Esophagus squamous epithelium (tissue), 5 donors: ENCODE data around the gene SVIL. TPM values are rescaled to one million over a fixed set of nuclear protein-coding genes. Genes with fewer than 3 reads are reported as not detected.
"Not testable (repeated sequence)": the region's sequence is repeated elsewhere in the genome, so short reads cannot be mapped to it uniquely, and the experiment has no call there.

Source experiments
- DNase-seq: peaks from one replicate; lab custom pipeline; 2025; lab: John Stamatoyannopoulos, UW
- H3K27ac ChIP-seq, 4 donors: fragments of 200-600 bp; sonication (generic); one replicate each; pipeline ENCODE4 v1.5.1; 2016 to 2019; ENCODE audit warnings: mild to moderate bottlenecking in 1 of 4
- H3K27me3 ChIP-seq, 4 donors: fragments of 200-600 bp; sonication (generic); 1 replicate in 3 of 4; 2 replicates in 1 of 4; pipeline versions ENCODE4 v1.5.1 to v1.6.0; 2017 to 2021; ENCODE audit warnings: antibody characterized with exemption in 1 of 4
- H3K36me3 ChIP-seq, 3 donors: fragments of 200-600 bp; sonication (generic); one replicate each; pipeline ENCODE4 v1.5.1; 2016 to 2019
- H3K4me1 ChIP-seq, 3 donors: fragments of 200-600 bp; sonication (generic); one replicate each; pipeline ENCODE4 v1.5.1; 2017 to 2019
- H3K4me3 ChIP-seq, 4 donors: fragments of 200-600 bp; sonication (generic); 1 replicate in 3 of 4; 2 replicates in 1 of 4; pipeline ENCODE4 v1.5.1; 2016 to 2019; ENCODE audit warnings: mild to moderate bottlenecking in 2 of 4, moderate library complexity in 1 of 4
- H3K9me3 ChIP-seq, 3 donors: fragments of 200-600 bp; sonication (generic); one replicate each; pipeline ENCODE4 v1.5.1; 2016 to 2019
- POLR2A ChIP-seq, 4 donors: fragments of 450-650 bp; IDR thresholded peaks; one replicate each; pipeline ENCODE4 v1.6.1; 2017; ENCODE audit warnings: antibody characterized with exemption in 4 of 4, mild to moderate bottlenecking in 4 of 4, moderate library complexity in 3 of 4
- WGBS, 2 donors: methylation state at CpG; one replicate each; pipeline ENCODE4 v1.1.5; 2018; 5-methylcytosine and 5-hydroxymethylcytosine counted together
- intact Hi-C: fragments of 100-400 bp; cut with DNase I; formaldehyde crosslinking; loops from one replicate; pipeline ENCODE4 v1.15.0; 2022
- total RNA-seq, 4 donors: library from RNA; depleted of rRNA; stranded (reverse); fragments of >200 nt; gene quantifications; one replicate each; pipeline ENCODE4 v1.1.0, GENCODE V29; 2016
- TF ChIP-seq, protein P1 (sequence below), 6 experiments: fragments of 450-650 bp in 4 of 6; fragments of 200-600 bp in 2 of 6; sonication (generic) in 2 of 6; IDR thresholded peaks; one replicate each; pipeline ENCODE4 v1.5.1; 2016 to 2019; ENCODE audit warnings: antibody characterized with exemption in 6 of 6, mild to moderate bottlenecking in 4 of 6, moderate library complexity in 4 of 6
- donor health status: DM: yes; HTN: yes; CAD: no.

SVIL gene
- total RNA-seq, 4 donors from 2014 or later = 71.1 to 227 (median 147) TPM

DNA sequence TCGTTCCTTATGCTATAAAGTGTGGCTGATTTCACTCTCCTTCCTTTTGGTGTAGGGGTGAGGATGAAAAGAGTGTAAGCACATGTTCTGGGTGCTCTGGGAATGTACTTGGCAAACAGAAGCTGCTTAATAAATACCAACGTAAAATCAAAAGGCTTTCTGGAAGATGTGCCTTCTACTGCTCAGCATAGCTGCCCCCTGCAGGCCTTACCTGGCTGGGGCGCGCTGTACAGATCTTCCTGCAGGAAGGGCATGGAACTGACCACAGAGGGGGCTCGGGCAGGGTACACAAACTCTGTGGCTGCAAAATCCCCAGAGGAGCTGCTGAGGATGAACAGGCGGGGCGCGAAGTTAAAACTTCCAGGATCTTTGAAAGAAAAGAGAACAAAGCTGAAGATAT lies 169.4 kb downstream of the SVIL start:
- peaks cover 38 to 100% (median 47%) of the 10 kb centered on the region in 3 donors for H3K36me3 ChIP-seq
- H3K9me3 ChIP-seq = no peaks in the 10 kb centered on the region

DNA sequence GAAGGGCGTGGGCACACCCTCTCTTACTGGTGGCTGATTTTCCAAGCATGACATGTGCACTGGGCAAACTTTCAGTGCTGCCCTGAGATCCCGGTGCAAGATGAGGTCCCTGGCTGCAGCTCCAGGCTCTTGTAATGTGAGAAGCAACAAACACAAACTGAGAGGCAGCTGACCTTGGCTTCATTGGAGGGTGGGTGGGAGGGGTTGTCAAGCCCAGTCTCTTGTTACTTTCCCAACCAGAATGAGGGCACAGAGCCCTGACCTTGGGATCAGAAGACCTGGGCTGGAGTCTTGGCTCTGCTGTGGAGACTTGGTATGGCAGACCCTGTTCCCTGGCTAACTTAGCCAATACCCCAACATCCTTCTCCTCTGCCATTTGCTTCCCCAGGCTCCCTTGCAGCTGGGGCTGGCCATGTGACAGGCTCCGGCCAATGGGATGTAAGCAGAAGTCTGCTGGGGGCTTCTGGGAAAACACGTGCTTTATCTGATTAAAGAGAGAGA lies 170.1 kb downstream of the SVIL start:
- 83 to 94% methylated on average over 2 to 3 of the region's 4 CpGs for WGBS, 2 donors
- H3K4me1 ChIP-seq, H3K27me3 ChIP-seq, H3K4me3 ChIP-seq, H3K9me3 ChIP-seq, intact Hi-C loops, H3K27ac ChIP-seq, DNase-seq: not testable (repeated sequence)
- H3K36me3 ChIP-seq = peaks cover 37 to 100% (median 40%) of the 10 kb centered on the region in 3 donors

More for the DNA sequence above, 169.4 kb downstream of the SVIL start:
- Histone ChIP-seq H3K4me1 (no peaks in the 10 kb centered on the region), H3K27ac (no peak overlapping the region), H3K27me3 (no peaks in the 10 kb centered on the region), H3K4me3 (no peak overlapping the region)
- DNase-seq = no peak
- intact Hi-C loops = no loop called here
- 88 to 94% methylated on average over 6 to 8 of the region's 8 CpGs for WGBS, 2 donors
- TF ChIP-seq, protein P1, sequence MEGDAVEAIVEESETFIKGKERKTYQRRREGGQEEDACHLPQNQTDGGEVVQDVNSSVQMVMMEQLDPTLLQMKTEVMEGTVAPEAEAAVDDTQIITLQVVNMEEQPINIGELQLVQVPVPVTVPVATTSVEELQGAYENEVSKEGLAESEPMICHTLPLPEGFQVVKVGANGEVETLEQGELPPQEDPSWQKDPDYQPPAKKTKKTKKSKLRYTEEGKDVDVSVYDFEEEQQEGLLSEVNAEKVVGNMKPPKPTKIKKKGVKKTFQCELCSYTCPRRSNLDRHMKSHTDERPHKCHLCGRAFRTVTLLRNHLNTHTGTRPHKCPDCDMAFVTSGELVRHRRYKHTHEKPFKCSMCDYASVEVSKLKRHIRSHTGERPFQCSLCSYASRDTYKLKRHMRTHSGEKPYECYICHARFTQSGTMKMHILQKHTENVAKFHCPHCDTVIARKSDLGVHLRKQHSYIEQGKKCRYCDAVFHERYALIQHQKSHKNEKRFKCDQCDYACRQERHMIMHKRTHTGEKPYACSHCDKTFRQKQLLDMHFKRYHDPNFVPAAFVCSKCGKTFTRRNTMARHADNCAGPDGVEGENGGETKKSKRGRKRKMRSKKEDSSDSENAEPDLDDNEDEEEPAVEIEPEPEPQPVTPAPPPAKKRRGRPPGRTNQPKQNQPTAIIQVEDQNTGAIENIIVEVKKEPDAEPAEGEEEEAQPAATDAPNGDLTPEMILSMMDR (IDR thresholded peaks at IDR 0.05) = peak in 1 of 6 experiments; percentile 14
- TF ChIP-seq POLR2A (IDR thresholded peaks at IDR 0.05) = no peak

DNA sequence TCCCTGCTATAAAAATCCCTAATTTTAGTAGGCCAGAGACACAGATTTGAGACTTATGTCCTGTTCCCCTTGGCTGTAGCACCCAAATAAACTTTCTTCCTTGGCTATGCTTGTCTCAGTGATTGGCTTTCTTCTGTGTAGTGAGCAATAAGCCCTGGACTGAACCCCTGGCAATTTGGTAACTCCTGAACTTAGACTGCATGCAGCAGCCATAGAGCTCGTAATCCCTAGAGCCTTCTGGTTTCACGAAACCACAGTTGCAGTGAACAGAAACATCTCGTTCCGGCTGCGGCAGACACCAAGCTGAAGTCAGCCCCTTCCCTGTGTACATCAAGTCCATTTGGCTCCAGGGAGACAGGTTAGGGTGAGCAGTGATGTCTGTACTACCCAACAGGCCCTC lies 173.7 kb downstream of the SVIL start:
- Histone ChIP-seq H3K4me3 (no peak overlapping the region), H3K4me1 (no peaks in the 10 kb centered on the region), H3K9me3 (no peaks in the 10 kb centered on the region), H3K27ac (no peak overlapping the region), H3K36me3 (peaks cover 33 to 100% (median 33%) of the 10 kb centered on the region in 3 donors), H3K27me3 (no peaks in the 10 kb centered on the region)
- 81 to 100% methylated on average over 4 to 5 of the region's 5 CpGs for WGBS, 2 donors
- intact Hi-C loops = no loop called here
- no peak for DNase-seq
- TF ChIP-seq POLR2A (IDR thresholded peaks at IDR 0.05) = no peak
- TF ChIP-seq, protein P1 (IDR thresholded peaks at IDR 0.05) = no peak

DNA sequence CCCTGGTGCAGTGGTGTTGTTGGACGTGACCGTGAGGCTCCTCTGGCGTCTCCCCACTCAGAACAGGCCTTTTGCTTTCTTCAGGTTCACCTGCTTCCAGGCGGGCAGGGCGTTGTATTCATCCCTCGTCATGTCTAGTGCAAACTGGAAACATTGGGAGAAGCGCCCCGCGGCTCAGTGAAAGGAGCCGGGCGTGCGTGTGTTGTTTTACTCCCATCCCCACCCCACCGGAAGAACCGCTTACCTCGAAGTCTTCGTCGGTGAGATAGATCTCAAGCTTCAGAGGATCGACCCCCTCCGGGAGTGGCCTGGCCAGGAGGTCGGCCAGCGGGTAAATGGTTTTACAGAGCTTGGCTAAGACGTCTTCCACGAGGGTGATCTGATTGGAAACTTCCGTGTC lies 176.6 kb downstream of the SVIL start:
- H3K27me3 ChIP-seq, H3K4me3 ChIP-seq, DNase-seq, intact Hi-C loops, H3K9me3 ChIP-seq, H3K27ac ChIP-seq, H3K4me1 ChIP-seq: not testable (repeated sequence)
- peaks cover 13 to 92% (median 17%) of the 10 kb centered on the region in 3 donors for H3K36me3 ChIP-seq
- 89 to 93% methylated on average over 16 to 22 of the region's 24 CpGs for WGBS, 2 donors

DNA sequence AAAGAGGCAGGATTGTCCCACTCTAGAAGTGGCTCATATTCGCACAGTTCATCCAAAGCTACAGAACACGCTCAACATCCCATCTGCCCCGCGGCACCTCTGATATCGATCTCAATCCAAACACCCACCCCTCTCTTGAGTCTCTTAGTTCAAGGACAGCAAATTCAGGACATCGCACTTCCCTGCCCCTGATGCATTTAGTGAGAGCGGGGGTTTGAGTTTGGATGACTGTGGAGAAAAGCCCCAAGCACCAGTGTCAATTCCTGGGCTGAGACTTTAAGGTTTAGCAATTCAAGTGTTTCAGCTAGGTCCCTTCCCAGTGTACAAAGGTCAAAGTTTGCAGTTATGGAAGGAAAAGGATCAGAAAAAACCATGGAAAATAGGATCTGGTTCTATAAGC lies 179.7 kb downstream of the SVIL start:
- no peak for DNase-seq
- TF ChIP-seq POLR2A (IDR thresholded peaks at IDR 0.05) = no peak
- TF ChIP-seq, protein P1 (IDR thresholded peaks at IDR 0.05) = no peak
- Histone ChIP-seq H3K4me3 (no peak overlapping the region), H3K36me3 (peaks cover 4 to 61% (median 4%) of the 10 kb centered on the region in 3 donors), H3K9me3 (no peaks in the 10 kb centered on the region), H3K4me1 (no peaks in the 10 kb centered on the region), H3K27ac (no peak overlapping the region), H3K27me3 (no peaks in the 10 kb centered on the region)
- intact Hi-C loops = no loop called here
- WGBS, 2 donors = 89 to 91% methylated on average over 7 of the region's 7 CpGs

DNA sequence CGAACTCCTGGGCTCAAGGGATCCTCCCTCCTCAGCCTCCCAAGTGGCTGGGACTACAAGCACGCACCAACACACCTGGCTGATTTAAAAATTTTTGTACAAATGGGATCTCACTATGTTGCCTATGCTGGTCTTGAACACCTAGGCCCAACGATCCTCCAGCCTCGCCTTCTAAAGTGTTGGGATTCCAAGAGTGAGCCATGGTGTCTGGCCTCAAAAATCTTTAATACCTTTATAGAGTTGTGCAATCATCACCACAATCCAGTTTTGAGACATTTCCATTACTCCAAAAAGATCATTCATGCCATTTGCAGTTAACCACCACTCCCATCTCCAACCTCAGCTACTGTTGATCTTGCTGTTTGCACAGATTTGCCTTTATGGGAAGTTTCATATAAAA lies 180.5 kb downstream of the SVIL start:
- peaks cover 0 to 4% (median 3%) of the 10 kb centered on the region in 3 donors for H3K4me1 ChIP-seq
- WGBS, 2 donors = 77 to 84% methylated on average over 4 of the region's 4 CpGs
- H3K36me3 ChIP-seq = peaks cover 0 to 53% (median 4%) of the 10 kb centered on the region in 3 donors
- intact Hi-C loops = no loop called here
- TF ChIP-seq, protein P1 (IDR thresholded peaks at IDR 0.05) = no peak
- no peak for TF ChIP-seq POLR2A (IDR thresholded peaks at IDR 0.05)
- no peak overlapping the region for H3K4me3 ChIP-seq
- no peak for DNase-seq
- no peaks in the 10 kb centered on the region for H3K9me3 ChIP-seq
- H3K27me3 ChIP-seq = no peaks in the 10 kb centered on the region
- H3K27ac ChIP-seq = no peak overlapping the region
